K562 (cell line): ENCODE results near the gene NR2E1.

Experiments
- MAX ChIP-seq: sonication (generic); formaldehyde crosslinking; IDR thresholded peaks from 2 replicates; pipeline ENCODE4 v1.9.0; 2022; ENCODE audit warnings: mild to moderate bottlenecking, missing genetic modification reagents
- PATZ1 ChIP-seq: fragments of 250-450 bp; sonication (Bioruptor Pico); IDR thresholded peaks from 2 replicates; pipeline ENCODE4 v1.5.0; 2020; ENCODE audit warnings: mild to moderate bottlenecking, borderline replicate concordance
- RFX5 ChIP-seq: IDR thresholded peaks from 2 replicates; pipeline ENCODE4 v1.6.1; 2011; ENCODE audit warnings: low read depth, mild to moderate bottlenecking, improper control_type of control experiment, low read length
- SMAD1 ChIP-seq: fragments of 150-350 bp; IDR thresholded peaks from 2 replicates; pipeline ENCODE4 v1.6.1; 2014; ENCODE audit warnings: low read length, low read depth; ENCODE audit not compliant: partially characterized antibody

DNA sequence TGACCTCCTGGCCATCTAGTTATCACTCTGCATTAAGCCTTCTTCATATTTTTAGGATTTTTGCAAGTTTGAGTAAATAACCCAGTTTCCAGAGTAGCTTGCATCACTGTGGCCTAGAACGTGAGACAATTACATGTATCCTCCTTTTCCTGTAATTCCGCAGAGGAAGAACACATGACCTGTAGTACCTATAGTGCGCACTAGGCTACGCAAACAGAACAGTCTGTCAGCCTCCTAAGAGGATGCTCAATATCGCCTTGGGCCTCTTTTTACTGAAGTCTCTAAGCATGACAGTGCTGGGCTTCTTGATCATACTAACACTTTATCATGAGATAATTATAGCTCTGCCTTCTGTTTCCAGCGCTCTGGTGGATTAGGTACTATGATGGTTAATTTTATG is 20.2 kb upstream of the NR2E1 start:
- TF ChIP-seq SMAD1 (no peak), RFX5 (no peak), PATZ1 (no peak), MAX (CRISPR knock-in tag) (no peak)
